Upper lobe of left lung (tissue), 6 donors: ENCODE data around the gene CMIP. TPM values are rescaled to one million over a fixed set of nuclear protein-coding genes. Genes with fewer than 3 reads are reported as not detected.
"Not testable (repeated sequence)": the region's sequence is repeated elsewhere in the genome, so short reads cannot be mapped to it uniquely, and the experiment has no call there.

Experiments
- ATAC-seq, 2 donors: fragments of 200-7000 bp; cut with Tn5 transposase; one replicate each; pipeline ENCODE4 v1.9.1; 2022; ENCODE audit warnings: mild to moderate bottlenecking in 2 of 2, moderate library complexity in 2 of 2; ENCODE audit not compliant: low FRiP score in 2 of 2
- DNase-seq, 2 donors: peaks; one replicate each; pipeline ENCODE4 v3.0.0-alpha.2; 2019 to 2020
- H3K27ac ChIP-seq, 4 donors: fragments of 200-600 bp; sonication (generic); one replicate each; pipeline ENCODE4 v1.5.1; 2016 to 2019
- H3K27me3 ChIP-seq, 4 donors: fragments of 200-600 bp; sonication (generic); one replicate each; pipeline ENCODE4 v1.5.1; 2017 to 2019
- H3K36me3 ChIP-seq, 4 donors: fragments of 200-600 bp; sonication (generic); one replicate each; pipeline ENCODE4 v1.5.1; 2016 to 2019
- H3K4me1 ChIP-seq, 4 donors: fragments of 200-600 bp; sonication (generic); one replicate each; pipeline ENCODE4 v1.5.1; 2018 to 2019
- H3K4me3 ChIP-seq, 4 donors: fragments of 200-600 bp; sonication (generic); one replicate each; pipeline ENCODE4 v1.5.1; 2017 to 2019; ENCODE audit warnings: mild to moderate bottlenecking in 2 of 4, moderate library complexity in 1 of 4
- H3K9me3 ChIP-seq, 4 donors: fragments of 200-600 bp; sonication (generic); one replicate each; pipeline ENCODE4 v1.5.1; 2018 to 2019
- EP300 ChIP-seq, 4 donors: sonication (generic); formaldehyde crosslinking; IDR thresholded peaks; one replicate each; pipeline ENCODE4 v1.5.1; 2017; ENCODE audit warnings: antibody characterized with exemption in 4 of 4, control low read depth in 2 of 4
- POLR2A ChIP-seq, 4 donors: fragments of 450-650 bp; IDR thresholded peaks; one replicate each; pipeline ENCODE4 v1.5.1; 2016 to 2017; ENCODE audit warnings: antibody characterized with exemption in 4 of 4, mild to moderate bottlenecking in 2 of 4
- POLR2AphosphoS5 ChIP-seq, 2 donors: sonication (generic); formaldehyde crosslinking; IDR thresholded peaks; one replicate each; pipeline ENCODE4 v1.5.1; 2017; ENCODE audit warnings: antibody characterized with exemption in 2 of 2
- WGBS, 2 donors: methylation state at CpG; one replicate each; pipeline ENCODE4 v1.1.5; 2017 to 2018; 5-methylcytosine and 5-hydroxymethylcytosine counted together
- total RNA-seq, 6 donors: library from RNA; depleted of rRNA in 4 of 6; stranded (reverse); fragments of >200 nt in 4 of 6; gene quantifications; one replicate each; pipeline versions ENCODE4 v1.1.0 to v1.2.1, GENCODE V29; 2016 to 2021
- TF ChIP-seq, protein P1 (sequence below), 6 experiments: fragments of 450-650 bp in 4 of 6; fragments of 200-600 bp in 2 of 6; sonication (generic) in 2 of 6; IDR thresholded peaks; one replicate each; pipeline ENCODE4 v1.5.1; 2016 to 2019; ENCODE audit warnings: antibody characterized with exemption in 6 of 6
- donor health status: DM: no; HTN: no; CAD: no; lungs with moderate emphysema.
- donor health status: DM: no; HTN: yes; CAD: no; lungs with severe emphysema.

Gene CMIP
- total RNA-seq, 6 donors from 2014 or later: 48.3 to 109 (median 67.6) TPM

DNA sequence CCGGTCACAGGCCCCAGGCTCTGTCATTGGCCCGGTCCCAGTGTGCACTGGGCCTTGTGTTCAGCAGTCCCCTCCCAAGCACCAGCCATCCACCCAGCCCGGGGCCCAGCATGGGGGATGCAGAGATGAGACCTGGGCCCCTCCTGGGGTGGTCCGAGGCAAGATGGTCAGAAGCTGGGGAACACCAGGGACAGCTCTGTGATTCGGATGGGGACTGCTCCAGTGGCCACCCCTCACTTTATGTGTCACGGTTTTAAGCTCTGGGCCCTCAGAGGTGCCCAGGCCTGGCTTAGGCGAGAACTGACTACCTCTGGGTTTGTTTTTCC, 242.5 kb downstream of the CMIP start:
- ATAC-seq (peak in 1 of 2 donors; percentile 32), DNase-seq (no peak)
- Histone ChIP-seq H3K36me3 (peaks cover 0 to 25% (median 12%) of the 10 kb centered on the region in 4 donors), H3K4me3 (no peak overlapping the region), H3K27ac (peak overlapping the region in 2 of 4 donors; percentile 60 to 74), H3K4me1 (peaks cover 0 to 18% (median 8%) of the 10 kb centered on the region in 4 donors), H3K9me3 (no peaks in the 10 kb centered on the region), H3K27me3 (no peaks in the 10 kb centered on the region)
- no peak for TF ChIP-seq POLR2AphosphoS5 (IDR thresholded peaks at IDR 0.05)
- no peak for TF ChIP-seq POLR2A (IDR thresholded peaks at IDR 0.05)
- TF ChIP-seq EP300 (IDR thresholded peaks at IDR 0.05): no peak
- TF ChIP-seq, protein P1, sequence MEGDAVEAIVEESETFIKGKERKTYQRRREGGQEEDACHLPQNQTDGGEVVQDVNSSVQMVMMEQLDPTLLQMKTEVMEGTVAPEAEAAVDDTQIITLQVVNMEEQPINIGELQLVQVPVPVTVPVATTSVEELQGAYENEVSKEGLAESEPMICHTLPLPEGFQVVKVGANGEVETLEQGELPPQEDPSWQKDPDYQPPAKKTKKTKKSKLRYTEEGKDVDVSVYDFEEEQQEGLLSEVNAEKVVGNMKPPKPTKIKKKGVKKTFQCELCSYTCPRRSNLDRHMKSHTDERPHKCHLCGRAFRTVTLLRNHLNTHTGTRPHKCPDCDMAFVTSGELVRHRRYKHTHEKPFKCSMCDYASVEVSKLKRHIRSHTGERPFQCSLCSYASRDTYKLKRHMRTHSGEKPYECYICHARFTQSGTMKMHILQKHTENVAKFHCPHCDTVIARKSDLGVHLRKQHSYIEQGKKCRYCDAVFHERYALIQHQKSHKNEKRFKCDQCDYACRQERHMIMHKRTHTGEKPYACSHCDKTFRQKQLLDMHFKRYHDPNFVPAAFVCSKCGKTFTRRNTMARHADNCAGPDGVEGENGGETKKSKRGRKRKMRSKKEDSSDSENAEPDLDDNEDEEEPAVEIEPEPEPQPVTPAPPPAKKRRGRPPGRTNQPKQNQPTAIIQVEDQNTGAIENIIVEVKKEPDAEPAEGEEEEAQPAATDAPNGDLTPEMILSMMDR (IDR thresholded peaks at IDR 0.05): no peak
- WGBS, 2 donors: 94 to 96% methylated on average over 4 to 7 of the region's 7 CpGs

DNA sequence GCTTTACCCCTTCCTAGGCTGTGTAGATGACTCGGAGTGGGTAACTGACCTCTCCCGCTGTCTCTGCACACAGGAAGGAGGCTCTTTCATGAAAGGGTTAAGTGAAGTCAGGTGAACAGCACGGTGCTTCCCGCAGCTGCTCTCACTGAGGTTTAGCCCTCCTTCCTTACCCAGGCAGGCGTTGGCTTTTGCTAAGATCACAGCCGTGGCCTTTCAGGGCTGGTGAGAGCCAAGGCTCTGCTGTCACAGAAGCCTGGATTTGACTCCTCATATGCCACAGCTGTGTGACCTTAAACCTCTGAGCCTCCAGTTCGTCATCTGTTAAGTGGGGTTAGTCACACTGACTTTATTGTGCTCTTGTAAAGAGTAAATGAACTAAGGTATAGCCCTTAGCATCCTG, 243.6 kb downstream of the CMIP start:
- DNase-seq (no peak), ATAC-seq (no peak)
- 72 to 74% methylated on average over 7 of the region's 7 CpGs for WGBS, 2 donors
- no peaks in the 10 kb centered on the region for H3K9me3 ChIP-seq
- peaks cover 7 to 36% (median 21%) of the 10 kb centered on the region in 4 donors for H3K36me3 ChIP-seq
- no peak for TF ChIP-seq POLR2A (IDR thresholded peaks at IDR 0.05)
- no peak for TF ChIP-seq POLR2AphosphoS5 (IDR thresholded peaks at IDR 0.05)
- TF ChIP-seq EP300 (IDR thresholded peaks at IDR 0.05): no peak
- TF ChIP-seq, protein P1 (IDR thresholded peaks at IDR 0.05): no peak
- H3K27ac ChIP-seq: peak overlapping the region in 1 of 4 donors; percentile 74
- no peak overlapping the region for H3K4me3 ChIP-seq
- no peaks in the 10 kb centered on the region for H3K27me3 ChIP-seq
- peaks cover 0 to 18% (median 9%) of the 10 kb centered on the region in 4 donors for H3K4me1 ChIP-seq

DNA sequence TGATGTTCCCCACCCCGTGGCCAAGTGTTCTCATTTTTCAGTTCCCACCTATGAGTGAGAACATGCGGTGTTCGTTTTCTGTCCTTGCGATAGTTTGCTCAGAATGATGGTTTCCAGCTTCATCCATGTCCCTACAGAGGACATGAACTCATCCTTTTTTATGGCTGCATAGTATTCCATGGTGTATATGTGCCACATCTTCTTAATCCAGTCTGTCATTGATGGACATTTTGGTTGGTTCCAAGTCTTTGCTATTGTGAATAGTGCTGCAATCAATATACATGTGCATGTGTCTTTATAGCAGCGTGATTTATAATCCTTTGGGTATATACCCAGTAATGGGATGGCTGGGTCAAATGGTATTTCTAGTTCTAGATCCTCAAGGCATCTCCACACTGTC, 244.2 kb downstream of the CMIP start:
- H3K9me3 ChIP-seq, H3K27me3 ChIP-seq, H3K27ac ChIP-seq, ATAC-seq, H3K4me3 ChIP-seq, DNase-seq: not testable (repeated sequence)
- peaks cover 13 to 42% (median 27%) of the 10 kb centered on the region in 4 donors for H3K36me3 ChIP-seq
- WGBS, 2 donors: 75 to 86% methylated on average over 5 of the region's 5 CpGs
- H3K4me1 ChIP-seq: peaks cover 0 to 20% (median 14%) of the 10 kb centered on the region in 4 donors

GRCh38 chr16:81692021-81692420, 247.4 kb downstream of the CMIP start:
- Histone ChIP-seq H3K4me1 (peaks cover 5 to 37% (median 25%) of the 10 kb centered on the region in 4 donors), H3K9me3 (no peaks in the 10 kb centered on the region), H3K4me3 (no peak overlapping the region), H3K27me3 (no peaks in the 10 kb centered on the region), H3K36me3 (peaks cover 17 to 41% (median 34%) of the 10 kb centered on the region in 4 donors), H3K27ac (no peak overlapping the region)
- 96 to 99% methylated on average over 16 of the region's 16 CpGs for whole genome bisulfite sequencing, 2 donors
- ATAC-seq (no peak), DNase-seq (no peak)
- TF ChIP-seq, protein P1 (IDR thresholded peaks at IDR 0.05): no peak
- TF ChIP-seq POLR2AphosphoS5 (IDR thresholded peaks at IDR 0.05) (no peak), POLR2A (IDR thresholded peaks at IDR 0.05) (no peak), EP300 (IDR thresholded peaks at IDR 0.05) (no peak)

DNA sequence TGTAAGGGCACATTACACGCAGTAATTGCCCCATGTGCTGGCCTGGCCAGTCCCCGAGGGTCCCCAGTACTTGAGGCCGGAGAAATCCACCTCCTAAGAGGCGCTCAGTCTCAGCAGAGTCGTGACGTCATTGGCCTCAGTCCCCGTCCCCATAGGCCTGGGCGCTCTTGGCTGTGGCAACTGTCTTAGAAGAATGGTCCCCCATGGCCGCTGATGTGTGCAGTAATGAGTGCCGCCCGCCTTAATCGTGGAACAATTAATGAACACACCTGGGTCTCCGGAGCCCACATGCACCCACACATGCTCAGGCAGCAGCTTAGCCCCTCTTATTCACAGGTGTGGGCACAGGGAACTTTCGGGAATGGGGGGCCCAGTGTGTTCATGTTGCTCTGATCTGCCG, 248.0 kb downstream of the CMIP start:
- no peak overlapping the region for H3K27ac ChIP-seq
- H3K4me3 ChIP-seq: no peak overlapping the region
- H3K4me1 ChIP-seq: peaks cover 5 to 38% (median 25%) of the 10 kb centered on the region in 4 donors
- ATAC-seq (no peak), DNase-seq (no peak)
- H3K36me3 ChIP-seq: peaks cover 17 to 44% (median 34%) of the 10 kb centered on the region in 4 donors
- H3K9me3 ChIP-seq: no peaks in the 10 kb centered on the region
- 93 to 94% methylated on average over 9 to 15 of the region's 15 CpGs for WGBS, 2 donors
- TF ChIP-seq, protein P1 (IDR thresholded peaks at IDR 0.05): no peak
- TF ChIP-seq POLR2AphosphoS5 (IDR thresholded peaks at IDR 0.05): no peak
- no peak for TF ChIP-seq EP300 (IDR thresholded peaks at IDR 0.05)
- TF ChIP-seq POLR2A (IDR thresholded peaks at IDR 0.05): no peak
- no peaks in the 10 kb centered on the region for H3K27me3 ChIP-seq
